IPS-18c (cell line): ENCODE data around the gene TFCP2L1.

Source experiments
- H3K4me3 ChIP-seq: 2 replicates; pipeline ENCODE4 v1.7.0; 2013; ENCODE audit warnings: low read depth, mild to moderate bottlenecking, low read length, moderate library complexity; ENCODE audit not compliant: insufficient read depth
- H3K9me3 ChIP-seq: one replicate; pipeline ENCODE4 v1.6.1; 2013; ENCODE audit warnings: mild to moderate bottlenecking, low read length, moderate library complexity; ENCODE audit not compliant: control insufficient read depth, insufficient read depth

TFCP2L1 gene

DNA sequence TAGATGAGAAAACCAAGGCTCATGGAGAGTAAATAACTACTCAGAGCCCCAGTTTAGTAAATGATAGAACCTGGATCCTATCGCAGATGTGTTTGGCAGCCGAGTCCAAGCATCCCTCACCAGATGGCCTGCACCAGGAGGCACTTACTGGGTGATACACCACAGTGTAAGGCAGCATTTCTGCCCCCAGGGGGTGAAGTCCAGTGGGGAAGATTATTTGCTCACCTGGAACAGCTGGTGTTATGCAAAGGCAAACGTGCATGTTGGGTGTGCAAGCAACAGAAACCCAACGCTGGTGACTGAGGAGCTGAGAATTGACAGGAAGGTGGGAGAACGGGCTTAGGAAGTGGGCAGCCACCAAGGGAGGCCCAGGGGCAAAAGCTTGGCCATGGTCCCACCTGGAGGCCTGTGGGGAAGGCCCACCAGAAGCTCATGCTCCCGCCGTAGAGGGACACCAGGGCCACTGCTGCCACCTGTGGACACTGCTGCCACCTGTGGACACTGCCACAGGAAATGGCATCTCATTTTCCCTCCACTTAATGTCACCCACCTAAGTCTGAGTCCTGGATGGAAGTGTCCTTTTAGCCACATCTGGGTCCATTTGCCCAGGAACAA is 100.6 kb downstream of the TFCP2L1 start:
- H3K4me3 ChIP-seq: no peak overlapping the region
- no peaks in the 10 kb centered on the region for H3K9me3 ChIP-seq

- Histone ChIP-seq H3K9me3 (no peaks in the 10 kb centered on the region), H3K4me3 (no peak overlapping the region)
These were observed 102.5 kb downstream of the TFCP2L1 start for GRCh38 chr2:121182520-121182919.

DNA sequence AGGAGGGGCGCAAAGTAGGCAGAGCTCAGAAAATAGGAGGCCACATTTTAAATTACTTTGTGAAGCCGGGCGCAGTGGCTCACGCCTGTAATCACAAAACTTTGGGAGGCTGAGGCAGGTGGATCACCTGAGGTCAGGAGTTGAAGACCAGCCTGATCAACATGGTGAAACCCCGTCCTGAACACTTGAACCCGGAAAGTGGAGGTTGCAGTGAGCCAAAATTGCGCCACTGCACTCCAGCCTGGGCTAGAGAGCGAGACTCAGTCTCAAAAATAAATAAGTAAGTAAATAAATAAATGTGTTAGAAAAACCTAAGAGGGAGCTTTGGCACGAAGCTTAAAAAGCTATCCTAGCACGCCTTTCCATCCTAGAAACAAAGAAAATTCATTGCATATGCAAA is 105.5 kb downstream of the TFCP2L1 start:
- Histone ChIP-seq H3K4me3 (no peak overlapping the region), H3K9me3 (no peaks in the 10 kb centered on the region)

DNA sequence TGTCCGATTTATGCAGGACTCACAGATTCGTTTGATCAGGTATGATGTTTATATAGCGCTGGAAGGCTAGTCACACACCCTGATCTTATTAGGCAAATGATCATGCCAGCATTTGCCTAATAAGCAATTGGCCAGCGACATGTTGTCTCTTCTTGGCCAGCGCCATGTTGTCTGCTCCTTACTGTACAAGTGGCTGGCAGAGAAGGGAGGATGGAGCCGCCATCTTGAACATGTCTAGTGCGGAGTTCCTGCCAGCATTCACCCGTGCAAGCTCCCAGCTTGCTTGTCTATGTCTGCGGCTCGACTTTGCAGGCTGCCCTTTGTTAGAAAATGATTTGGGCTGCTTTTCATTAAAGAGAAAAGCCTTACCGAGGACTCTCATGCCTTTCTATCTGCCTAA is 106.3 kb downstream of the TFCP2L1 start:
- no peaks in the 10 kb centered on the region for H3K9me3 ChIP-seq
- no peak overlapping the region for H3K4me3 ChIP-seq

DNA sequence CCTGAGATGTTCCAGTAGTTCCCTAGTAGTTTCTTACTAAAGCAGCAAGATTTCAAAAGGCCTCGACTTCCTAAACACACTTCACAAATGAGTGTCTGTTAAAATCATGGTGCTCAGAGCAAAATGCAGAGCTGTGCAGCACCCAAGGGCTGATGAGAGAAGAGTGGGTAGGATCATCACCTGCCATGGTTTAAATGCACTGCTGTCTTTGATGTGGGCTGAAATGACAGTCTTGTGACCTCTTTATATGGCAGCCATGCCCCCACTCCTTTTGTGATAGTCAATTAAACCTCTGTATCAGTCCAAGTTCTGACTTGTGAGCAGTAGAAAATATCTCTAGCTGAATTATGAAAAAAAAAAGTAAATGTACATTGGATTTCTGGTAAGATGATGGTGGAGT is 107.1 kb downstream of the TFCP2L1 start:
- Histone ChIP-seq H3K9me3 (no peaks in the 10 kb centered on the region), H3K4me3 (no peak overlapping the region)

GRCh38 chr2:121175326-121175725 is 109.7 kb downstream of the TFCP2L1 start:
- H3K4me3 ChIP-seq: no peak overlapping the region
- no peaks in the 10 kb centered on the region for H3K9me3 ChIP-seq

DNA sequence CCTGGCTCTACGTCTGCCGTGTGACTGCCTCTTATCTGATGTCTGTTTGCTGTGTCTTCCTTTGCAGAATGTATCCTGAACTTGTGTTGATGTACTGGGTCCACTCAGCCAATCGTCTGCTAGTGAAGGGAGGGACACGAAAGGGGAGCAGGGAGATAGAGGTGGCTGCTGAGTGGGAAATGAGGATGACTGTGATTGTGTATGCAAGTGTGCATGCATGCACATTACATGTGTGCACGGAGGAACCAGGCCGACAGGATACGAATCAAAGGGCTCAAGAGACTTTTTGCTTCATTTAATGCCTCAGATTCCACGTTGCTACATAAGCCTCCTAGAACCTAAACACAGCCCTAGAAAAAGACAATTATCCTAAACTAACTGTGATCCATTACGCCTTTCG is 111.2 kb downstream of the TFCP2L1 start:
- H3K4me3 ChIP-seq: no peak overlapping the region

GRCh38 chr2:121173112-121173511 is 111.9 kb downstream of the TFCP2L1 start:
- no peaks in the 10 kb centered on the region for H3K9me3 ChIP-seq
- H3K4me3 ChIP-seq: no peak overlapping the region

More for the DNA sequence above, 111.2 kb downstream of the TFCP2L1 start:
- H3K9me3 ChIP-seq: no peaks in the 10 kb centered on the region

DNA sequence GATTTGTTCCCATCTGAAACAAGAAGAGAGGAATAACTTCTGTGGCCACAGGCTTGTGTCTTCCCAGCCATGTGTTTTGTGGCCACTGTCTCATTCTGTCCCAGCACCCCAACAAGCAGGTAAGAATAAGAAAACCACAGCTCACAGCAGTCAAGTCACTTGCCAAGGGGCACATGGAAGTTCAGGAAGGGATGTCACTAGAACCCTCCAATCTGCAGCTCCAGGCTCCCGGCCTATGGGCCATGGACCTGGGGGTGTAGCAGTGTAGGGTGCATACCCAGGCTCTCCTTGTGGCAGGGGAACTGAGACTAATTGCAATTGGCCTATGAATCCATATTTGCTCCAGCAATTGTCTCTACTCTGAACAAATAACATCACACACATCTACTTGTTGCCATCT is 112.5 kb downstream of the TFCP2L1 start:
- Histone ChIP-seq H3K9me3 (no peaks in the 10 kb centered on the region), H3K4me3 (no peak overlapping the region)

DNA sequence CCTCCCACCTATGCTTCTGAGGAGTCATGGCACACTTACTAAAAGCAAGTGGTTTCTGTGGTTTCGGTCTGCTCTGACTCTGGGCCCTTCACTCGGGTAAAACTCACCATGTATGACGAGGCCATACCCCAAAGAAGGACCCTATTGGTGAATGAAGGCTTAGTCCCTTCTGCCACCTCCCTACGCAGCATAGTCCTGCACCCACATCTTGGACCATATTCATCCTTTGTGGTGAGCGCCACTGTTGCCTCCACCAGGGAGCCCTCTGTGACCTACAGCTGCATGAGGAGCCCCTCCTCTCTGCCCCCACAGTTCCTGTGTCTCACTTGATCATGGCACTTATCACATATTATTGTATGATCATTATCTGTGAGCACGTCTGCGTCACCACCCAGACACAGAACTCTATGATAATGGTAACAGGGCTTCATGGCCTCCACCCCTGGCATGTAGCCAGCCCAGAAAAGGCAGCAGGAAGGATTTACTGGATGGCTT is 113.3 kb downstream of the TFCP2L1 start:
- Histone ChIP-seq H3K9me3 (no peaks in the 10 kb centered on the region), H3K4me3 (no peak overlapping the region)

- H3K4me3 ChIP-seq: no peak overlapping the region
- no peaks in the 10 kb centered on the region for H3K9me3 ChIP-seq
These were observed 114.4 kb downstream of the TFCP2L1 start for GRCh38 chr2:121170577-121170976.

GRCh38 chr2:121167411-121167810 is 117.6 kb downstream of the TFCP2L1 start:
- Histone ChIP-seq H3K4me3 (no peak overlapping the region), H3K9me3 (no peaks in the 10 kb centered on the region)
